Lower leg skin (tissue), 4 donors: Measurements from ENCODE around the gene KIFAP3. TPM values are rescaled to one million over a fixed set of nuclear protein-coding genes. Genes with fewer than 3 reads are reported as not detected.

Experiments
- DNase-seq, 2 donors: peaks; one replicate each; pipeline ENCODE4 v3.0.0-alpha.2; 2019; ENCODE audit warnings: low spot score in 2 of 2
- H3K4me3 ChIP-seq: fragments of 200-600 bp; sonication (generic); 2 replicates; pipeline ENCODE4 v1.5.1; 2017; ENCODE audit warnings: mild to moderate bottlenecking, low read depth; ENCODE audit not compliant: poor library complexity, severe bottlenecking
- CTCF ChIP-seq, 3 donors: fragments of 450-650 bp; IDR thresholded peaks; one replicate each; pipeline ENCODE4 v1.5.1; 2016; ENCODE audit warnings: antibody characterized with exemption in 3 of 3, mild to moderate bottlenecking in 3 of 3, moderate library complexity in 2 of 3
- POLR2A ChIP-seq, 2 donors: fragments of 450-650 bp; IDR thresholded peaks; one replicate each; pipeline ENCODE4 v1.6.1; 2016 to 2017; ENCODE audit warnings: antibody characterized with exemption in 2 of 2, mild to moderate bottlenecking in 1 of 2, moderate library complexity in 1 of 2
- WGBS, 2 donors: methylation state at CpG; one replicate each; pipeline ENCODE4 v1.1.5; 2018; 5-methylcytosine and 5-hydroxymethylcytosine counted together
- intact Hi-C: fragments of 100-400 bp; cut with DNase I; formaldehyde crosslinking; loops from one replicate; pipeline ENCODE4 v1.15.0; 2023; ENCODE audit warnings: low total_unique reads
- total RNA-seq, 4 donors: library from RNA; depleted of rRNA; stranded (reverse); fragments of >200 nt; gene quantifications; one replicate each; pipeline ENCODE4 v1.1.0, GENCODE V29; 2016

Gene KIFAP3
- total RNA-seq, 4 donors from 2014 or later, result 17.6 to 24.2 (median 21.9) TPM

GRCh38 chr1:169929210-169929526 lies 145.3 kb downstream of the KIFAP3 start:
- 8 to 20% methylated on average over 1 of the region's 1 CpG for WGBS, 2 donors
- no peak overlapping the region for H3K4me3 ChIP-seq
- TF ChIP-seq POLR2A (IDR thresholded peaks at IDR 0.05) (no peak), CTCF (IDR thresholded peaks at IDR 0.05) (no peak)
- intact Hi-C loops, result no loop called here
- no peak for DNase-seq

GRCh38 chr1:169928438-169929209 lies 145.9 kb downstream of the KIFAP3 start:
- no peak for TF ChIP-seq POLR2A (IDR thresholded peaks at IDR 0.05)
- TF ChIP-seq CTCF (IDR thresholded peaks at IDR 0.05), result no peak
- DNase-seq, result no peak
- intact Hi-C loops, result no loop called here
- WGBS, 2 donors, result 42% methylated on average over 6 of the region's 6 CpGs
- H3K4me3 ChIP-seq, result no peak overlapping the region

- H3K4me3 ChIP-seq, result no peak overlapping the region
- TF ChIP-seq CTCF (IDR thresholded peaks at IDR 0.05) (no peak), POLR2A (IDR thresholded peaks at IDR 0.05) (no peak)
- intact Hi-C loops, result no loop called here
- WGBS, 2 donors, result 75 to 85% methylated on average over 3 of the region's 3 CpGs
- DNase-seq, result no peak
Measured at GRCh38 chr1:169925505-169926482, 148.7 kb downstream of the KIFAP3 start.

- H3K4me3 ChIP-seq, result no peak overlapping the region
- no peak for TF ChIP-seq CTCF (IDR thresholded peaks at IDR 0.05)
- no peak for TF ChIP-seq POLR2A (IDR thresholded peaks at IDR 0.05)
- whole genome bisulfite sequencing, 2 donors, result 82 to 87% methylated on average over 2 of the region's 2 CpGs
- intact Hi-C loops, result no loop called here
- no peak for DNase-seq
Measured at GRCh38 chr1:169924829-169925228, 149.7 kb downstream of the KIFAP3 start.

GRCh38 chr1:169924063-169924462 lies 150.4 kb downstream of the KIFAP3 start:
- H3K4me3 ChIP-seq, result no peak overlapping the region
- WGBS, 2 donors, result 93 to 95% methylated on average over 2 of the region's 2 CpGs
- intact Hi-C loops, result no loop called here
- DNase-seq, result no peak
- TF ChIP-seq CTCF (IDR thresholded peaks at IDR 0.05), result no peak
- TF ChIP-seq POLR2A (IDR thresholded peaks at IDR 0.05), result no peak
